BLaER1 (cell line): Measurements from ENCODE around the gene SLX1B.
"Not testable (repeated sequence)": the region's sequence is repeated elsewhere in the genome, so short reads cannot be mapped to it uniquely, and the experiment has no call there.

ENCODE experiments used
- H3K27ac ChIP-seq: shearing (Covaris generic); formaldehyde crosslinking; 2 replicates; pipeline ENCODE4 v1.8.1; 2022
- H3K27me3 ChIP-seq: shearing (Covaris generic); formaldehyde crosslinking; 2 replicates; pipeline ENCODE4 v1.8.1; 2022
- H3K36me3 ChIP-seq: shearing (Covaris generic); formaldehyde crosslinking; 2 replicates; pipeline ENCODE4 v1.8.1; 2022
- H3K4me1 ChIP-seq: shearing (Covaris generic); formaldehyde crosslinking; 2 replicates; pipeline ENCODE4 v1.8.1; 2022
- H3K4me2 ChIP-seq: shearing (Covaris generic); formaldehyde crosslinking; 2 replicates; pipeline ENCODE4 v1.8.1; 2022
- H3K4me3 ChIP-seq: shearing (Covaris generic); formaldehyde crosslinking; 2 replicates; pipeline ENCODE4 v1.8.1; 2022
- H3K9ac ChIP-seq: shearing (Covaris generic); formaldehyde crosslinking; 2 replicates; pipeline ENCODE4 v1.8.1; 2022
- H3K9me3 ChIP-seq: shearing (Covaris generic); formaldehyde crosslinking; 2 replicates; pipeline ENCODE4 v1.8.1; 2022
- H4K20me1 ChIP-seq: shearing (Covaris generic); formaldehyde crosslinking; 2 replicates; pipeline ENCODE4 v1.8.1; 2022

SLX1B gene

GRCh38 chr16:29454269-29454668, at the start of gene SLX1B, which contains the start of gene BOLA2:
TSS of gene SLX1B (plus strand) at chr16:29454533.
TSS of gene BOLA2 (minus strand) at chr16:29454351. CDS start at chr16:29454253, 98 bp downstream.
- not testable (repeated sequence) for H3K27me3 ChIP-seq, H4K20me1 ChIP-seq, H3K27ac ChIP-seq, H3K4me3 ChIP-seq, H3K36me3 ChIP-seq, H3K9ac ChIP-seq, H3K4me1 ChIP-seq, H3K4me2 ChIP-seq, H3K9me3 ChIP-seq

- H3K9me3 ChIP-seq, H3K27ac ChIP-seq, H3K4me2 ChIP-seq, H3K36me3 ChIP-seq, H4K20me1 ChIP-seq, H3K4me3 ChIP-seq, H3K9ac ChIP-seq, H3K27me3 ChIP-seq, H3K4me1 ChIP-seq: not testable (repeated sequence)
Observed at GRCh38 chr16:29405249-29405648, 49.1 kb upstream of the SLX1B start.

GRCh38 chr16:29423587-29423986, 30.7 kb upstream of the SLX1B start:
- not testable (repeated sequence) for H3K36me3 ChIP-seq, H3K9ac ChIP-seq, H3K27me3 ChIP-seq, H3K27ac ChIP-seq, H3K4me2 ChIP-seq, H3K4me1 ChIP-seq, H4K20me1 ChIP-seq, H3K4me3 ChIP-seq, H3K9me3 ChIP-seq

GRCh38 chr16:29425390-29425789, 28.9 kb upstream of the SLX1B start:
- not testable (repeated sequence) for H3K27ac ChIP-seq, H3K9ac ChIP-seq, H4K20me1 ChIP-seq, H3K4me2 ChIP-seq, H3K27me3 ChIP-seq, H3K4me3 ChIP-seq, H3K36me3 ChIP-seq, H3K9me3 ChIP-seq
- peaks cover 10% of the 10 kb centered on the region for H3K4me1 ChIP-seq

GRCh38 chr16:29453754-29454153, 579 bp upstream of the SLX1B start:
- H3K9me3 ChIP-seq, H3K9ac ChIP-seq, H3K27me3 ChIP-seq, H3K4me3 ChIP-seq, H3K27ac ChIP-seq, H4K20me1 ChIP-seq, H3K4me1 ChIP-seq, H3K4me2 ChIP-seq, H3K36me3 ChIP-seq: not testable (repeated sequence)

GRCh38 chr16:29454828-29455227, 495 bp downstream of the SLX1B start:
- H3K4me3 ChIP-seq, H3K4me1 ChIP-seq, H4K20me1 ChIP-seq, H3K27ac ChIP-seq, H3K36me3 ChIP-seq, H3K27me3 ChIP-seq, H3K9ac ChIP-seq, H3K9me3 ChIP-seq, H3K4me2 ChIP-seq: not testable (repeated sequence)

- not testable (repeated sequence) for H3K4me1 ChIP-seq, H3K9ac ChIP-seq, H3K27ac ChIP-seq, H3K27me3 ChIP-seq, H3K4me2 ChIP-seq, H4K20me1 ChIP-seq, H3K36me3 ChIP-seq, H3K4me3 ChIP-seq, H3K9me3 ChIP-seq
Observed at GRCh38 chr16:29457660-29458059, 3.3 kb downstream of the SLX1B start.

GRCh38 chr16:29459706-29460646, 5.6 kb downstream of the SLX1B start, which contains the start of gene SULT1A4:
TSS of gene SULT1A4 (plus strand) at chr16:29459913. CDS start at chr16:29461386, 1,473 bp downstream.
- H3K4me2 ChIP-seq, H3K4me1 ChIP-seq, H3K27me3 ChIP-seq, H3K27ac ChIP-seq, H3K4me3 ChIP-seq, H3K36me3 ChIP-seq, H3K9ac ChIP-seq, H3K9me3 ChIP-seq, H4K20me1 ChIP-seq: not testable (repeated sequence)

- H3K9me3 ChIP-seq, H3K27me3 ChIP-seq, H3K27ac ChIP-seq, H3K36me3 ChIP-seq, H3K4me3 ChIP-seq, H4K20me1 ChIP-seq, H3K9ac ChIP-seq, H3K4me1 ChIP-seq, H3K4me2 ChIP-seq: not testable (repeated sequence)
Observed at GRCh38 chr16:29460647-29461030, 6.3 kb downstream of the SLX1B start.

- not testable (repeated sequence) for H3K9ac ChIP-seq, H3K4me1 ChIP-seq, H3K4me2 ChIP-seq, H3K4me3 ChIP-seq, H3K27ac ChIP-seq, H3K27me3 ChIP-seq, H4K20me1 ChIP-seq, H3K9me3 ChIP-seq, H3K36me3 ChIP-seq
Observed at GRCh38 chr16:29465985-29466824, 11.9 kb downstream of the SLX1B start.

GRCh38 chr16:29466904-29467303, 12.6 kb downstream of the SLX1B start:
- H3K4me2 ChIP-seq, H3K27me3 ChIP-seq, H3K9ac ChIP-seq, H3K4me1 ChIP-seq, H3K27ac ChIP-seq, H3K4me3 ChIP-seq, H3K9me3 ChIP-seq, H4K20me1 ChIP-seq, H3K36me3 ChIP-seq: not testable (repeated sequence)

GRCh38 chr16:29467654-29468366, 13.5 kb downstream of the SLX1B start:
- H4K20me1 ChIP-seq = not testable (repeated sequence)

GRCh38 chr16:29469660-29470059, 15.3 kb downstream of the SLX1B start:
- not testable (repeated sequence) for H3K36me3 ChIP-seq, H3K9me3 ChIP-seq, H3K4me3 ChIP-seq, H3K27me3 ChIP-seq, H4K20me1 ChIP-seq, H3K4me1 ChIP-seq, H3K27ac ChIP-seq, H3K9ac ChIP-seq
- peak overlapping the region; percentile 56 for H3K4me2 ChIP-seq

More at GRCh38 chr16:29467654-29468366, 13.5 kb downstream of the SLX1B start:
- not testable (repeated sequence) for H3K9ac ChIP-seq, H3K36me3 ChIP-seq, H3K4me1 ChIP-seq, H3K4me3 ChIP-seq, H3K4me2 ChIP-seq, H3K9me3 ChIP-seq, H3K27me3 ChIP-seq, H3K27ac ChIP-seq

GRCh38 chr16:29472065-29472464, 17.7 kb downstream of the SLX1B start:
- not testable (repeated sequence) for H4K20me1 ChIP-seq, H3K9me3 ChIP-seq, H3K27ac ChIP-seq

More at GRCh38 chr16:29472065-29472464, 17.7 kb downstream of the SLX1B start:
- not testable (repeated sequence) for H3K4me2 ChIP-seq, H3K36me3 ChIP-seq, H3K4me1 ChIP-seq, H3K4me3 ChIP-seq, H3K27me3 ChIP-seq, H3K9ac ChIP-seq
